HepG2 (cell line): ENCODE measurements around the gene SLC39A1. TPM values are rescaled to one million over a fixed set of nuclear protein-coding genes. Genes with fewer than 3 reads are reported as not detected.

Source experiments
- ADNP ChIP-seq: sonication (generic); formaldehyde crosslinking; IDR thresholded peaks from 2 replicates; pipeline ENCODE4 v1.4.0; 2020; ENCODE audit warnings: missing genetic modification reagents
- EEA1 ChIP-seq: sonication (generic); formaldehyde crosslinking; IDR thresholded peaks from 2 replicates; pipeline ENCODE4 v1.5.1; 2020; ENCODE audit warnings: mild to moderate bottlenecking, missing genetic modification reagents, borderline replicate concordance
- GABPB1 ChIP-seq: IDR thresholded peaks from 2 replicates; pipeline ENCODE4 v1.6.1; 2016; ENCODE audit warnings: mild to moderate bottlenecking, missing genetic modification reagents, moderate library complexity, missing compliant biosample characterization
- MBNL3 ChIP-seq: fragments of 250-450 bp; sonication (Bioruptor Pico); conservative IDR thresholded peaks from 2 replicates; pipeline ENCODE4 v1.8.0; 2022; ENCODE audit warnings: mild to moderate bottlenecking, inconsistent platforms
- MEIS2 ChIP-seq: sonication (generic); formaldehyde crosslinking; IDR thresholded peaks from 2 replicates; pipeline ENCODE4 v1.9.0; 2021; ENCODE audit warnings: mild to moderate bottlenecking, missing genetic modification reagents
- NFIB ChIP-seq: sonication (generic); formaldehyde crosslinking; IDR thresholded peaks from 2 replicates; pipeline ENCODE4 v1.9.0; 2021; ENCODE audit warnings: missing genetic modification reagents, mild to moderate bottlenecking, borderline replicate concordance
- SP4 ChIP-seq: sonication (generic); formaldehyde crosslinking; IDR thresholded peaks from 2 replicates; pipeline ENCODE4 v1.8.1; 2023; ENCODE audit warnings: mild to moderate bottlenecking, missing genetic modification reagents
- SRY ChIP-seq: sonication (generic); formaldehyde crosslinking; IDR thresholded peaks from 2 replicates; pipeline ENCODE4 v1.8.0; 2022; ENCODE audit warnings: mild to moderate bottlenecking, missing genetic modification reagents
- STAT5B ChIP-seq: sonication (generic); formaldehyde crosslinking; IDR thresholded peaks from 2 replicates; pipeline ENCODE4 v1.4.0; 2020; ENCODE audit warnings: missing genetic modification reagents
- SUZ12 ChIP-seq: fragments of 150-350 bp; IDR thresholded peaks from 2 replicates; pipeline ENCODE4 v1.6.1; 2014; ENCODE audit warnings: low read depth, low read length
- TFDP1 ChIP-seq: IDR thresholded peaks from 2 replicates; pipeline ENCODE4 v1.6.1; 2016; ENCODE audit warnings: missing compliant biosample characterization, missing genetic modification reagents, borderline replicate concordance
- WIZ ChIP-seq: sonication (generic); formaldehyde crosslinking; IDR thresholded peaks from 2 replicates; pipeline ENCODE4 v1.5.1; 2020; ENCODE audit warnings: mild to moderate bottlenecking, missing genetic modification reagents
- ZBTB7B ChIP-seq: sonication (generic); formaldehyde crosslinking; IDR thresholded peaks from 2 replicates; pipeline ENCODE4 v1.4.0; 2020; ENCODE audit warnings: missing genetic modification reagents
- ZBTB8A ChIP-seq: sonication (generic); formaldehyde crosslinking; IDR thresholded peaks from 2 replicates; pipeline ENCODE4 v1.4.0; 2020; ENCODE audit warnings: mild to moderate bottlenecking, low read depth, missing genetic modification reagents, borderline replicate concordance
- ZFP37 ChIP-seq: sonication (generic); formaldehyde crosslinking; IDR thresholded peaks from 2 replicates; pipeline ENCODE4 v1.4.0; 2020; ENCODE audit warnings: missing genetic modification reagents, borderline replicate concordance
- ZFP82 ChIP-seq: sonication (generic); formaldehyde crosslinking; IDR thresholded peaks from 2 replicates; pipeline ENCODE4 v1.5.1; 2020; ENCODE audit warnings: mild to moderate bottlenecking, missing genetic modification reagents, borderline replicate concordance
- ZNF101 ChIP-seq: sonication (generic); formaldehyde crosslinking; IDR thresholded peaks from 2 replicates; pipeline ENCODE4 v1.4.0; 2020; ENCODE audit warnings: mild to moderate bottlenecking, low read depth, missing genetic modification reagents, borderline replicate concordance
- ZNF142 ChIP-seq: sonication (generic); formaldehyde crosslinking; IDR thresholded peaks from 2 replicates; pipeline ENCODE4 v1.4.0; 2020; ENCODE audit warnings: missing genetic modification reagents
- ZNF431 ChIP-seq: sonication (generic); formaldehyde crosslinking; IDR thresholded peaks from 2 replicates; pipeline ENCODE4 v1.9.0; 2022; ENCODE audit warnings: missing genetic modification reagents, low read depth, mild to moderate bottlenecking, borderline replicate concordance
- ZNF44 ChIP-seq: sonication (generic); formaldehyde crosslinking; IDR thresholded peaks from 2 replicates; pipeline ENCODE4 v1.5.1; 2020; ENCODE audit warnings: mild to moderate bottlenecking, missing genetic modification reagents
- ZNF710 ChIP-seq: sonication (generic); formaldehyde crosslinking; IDR thresholded peaks from 2 replicates; pipeline ENCODE4 v1.5.0; 2020; ENCODE audit warnings: mild to moderate bottlenecking, missing genetic modification reagents, borderline replicate concordance
- polyA plus RNA-seq, 8 experiments: library from polyadenylated mRNA; depleted of rRNA in 3 of 8; stranded (reverse) in 7 of 8; unstranded in 1 of 8; fragments of >200 nt; fragmentation: Illumina TruSeq in 4 of 8; extraction: Trizol in 4 of 8; gene quantifications; 2 replicates each; pipeline versions ENCODE4 v1.2.1 to v1.2.3, GENCODE V29; 2011 to 2016; ENCODE audit warnings: low read depth in 4 of 8, missing spikeins in 1 of 8, mixed read lengths in 1 of 8; ENCODE audit not compliant: insufficient read depth in 1 of 8
- total RNA-seq, 5 experiments: library from RNA; depleted of rRNA; stranded (reverse); fragments of >200 nt; fragmentation: Illumina TruSeq; extraction: Trizol; gene quantifications; 2 replicates each; pipeline ENCODE4 v1.2.3, GENCODE V29; 2016; ENCODE audit warnings: low read depth in 1 of 5

SLC39A1 gene
- total and polyA plus RNA-seq, 2 of the 13 experiments (the other 11 are each of a cell fraction or from before 2014, with no cell fraction given): 71.2 to 78.4 TPM

DNA sequence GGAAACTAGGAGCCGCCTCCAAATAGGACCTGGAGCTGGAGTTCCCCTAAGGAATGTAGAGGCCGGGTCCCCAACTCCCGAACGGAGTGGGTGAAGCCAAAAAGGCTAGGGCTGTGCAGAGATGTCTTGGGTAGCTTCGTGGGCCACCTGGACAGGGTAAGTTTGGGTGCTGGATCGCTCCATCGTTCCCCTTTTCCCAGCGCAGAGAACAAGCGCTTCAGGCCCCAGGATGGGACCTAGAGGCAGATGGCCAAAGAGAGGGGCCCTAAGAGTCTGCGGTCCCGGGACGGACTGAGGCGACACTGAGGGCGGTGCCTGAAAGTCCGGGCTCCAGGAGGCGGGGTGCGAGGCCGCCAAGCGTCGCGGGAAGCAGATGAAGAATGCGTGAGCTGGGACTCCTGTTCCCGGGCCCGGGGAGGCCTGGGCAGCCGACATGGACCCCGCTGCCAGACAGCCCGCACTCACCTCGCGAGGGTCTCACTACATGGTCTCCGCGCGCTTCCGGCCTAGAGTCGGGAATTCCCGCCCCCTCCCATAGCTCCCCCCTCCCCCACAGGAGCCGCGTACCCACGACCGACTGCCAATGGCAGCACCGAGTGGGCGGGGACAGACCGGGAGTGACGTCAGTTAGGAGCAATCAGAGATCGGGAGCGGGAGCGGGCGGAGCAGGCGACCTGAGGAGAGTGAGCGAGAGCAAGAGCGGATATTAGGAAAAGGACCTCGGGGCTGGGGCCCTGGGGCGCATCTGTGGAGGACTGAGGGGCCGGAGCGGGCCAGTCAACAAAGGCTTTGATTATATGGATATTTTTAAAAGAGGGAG, at the start of gene SLC39A1 (continued):
- TF ChIP-seq ZNF142 (CRISPR knock-in tag): peak; percentile 67
- TF ChIP-seq MEIS2 (CRISPR knock-in tag): peak; percentile 51; the same call in 1 of the 2 replicates
- TF ChIP-seq TFDP1: peak; percentile 66; the same call in 1 of the 2 replicates
- TF ChIP-seq MBNL3: no peak
- no peak for TF ChIP-seq SUZ12
- TF ChIP-seq EEA1 (CRISPR knock-in tag): peak; percentile 19; the same call in 1 of the 2 replicates
- no peak for TF ChIP-seq ZNF431 (CRISPR knock-in tag)
- peak; percentile 5; the same call in 1 of the 2 replicates for TF ChIP-seq ZNF710 (CRISPR knock-in tag)
- no peak for TF ChIP-seq WIZ (CRISPR knock-in tag)
- TF ChIP-seq ADNP: no peak
- TF ChIP-seq SP4 (CRISPR knock-in tag): peak; percentile 59; the same call in 1 of the 2 replicates
- no peak for TF ChIP-seq ZNF44
- no peak; the same call in 1 of the 2 replicates for TF ChIP-seq ZFP37
- 0 out of 2 replicates have a peak, but pooled peaks have one; percentile 39 for TF ChIP-seq SRY (CRISPR knock-in tag)
- peak; percentile 90 for TF ChIP-seq GABPB1 (CRISPR knock-in tag)
- TF ChIP-seq ZBTB8A: no peak
- no peak for TF ChIP-seq NFIB (CRISPR knock-in tag)
- no peak for TF ChIP-seq STAT5B (CRISPR knock-in tag)
- TF ChIP-seq ZFP82 (CRISPR knock-in tag): no peak
- 0 out of 2 replicates have a peak, but pooled peaks have one; percentile 43 for TF ChIP-seq ZBTB7B (CRISPR knock-in tag)
- TF ChIP-seq ZNF101 (CRISPR knock-in tag): no peak
